NCI-H345 treated with DMSO at 0.1 percent for 48 hours (cell line): ENCODE measurements around the gene MIDN.
A peak's percentile ranks its signal among the peaks of the same experiment; 100 is the strongest.

Source experiments
- DNase-seq: peaks from one replicate; lab custom pipeline; 2025; ENCODE audit not compliant: unreplicated experiment; lab: John Stamatoyannopoulos, UW

The MIDN gene

GRCh38 chr19:1232652-1233072 lies 15.7 kb upstream of the MIDN start:
- no peak for DNase-seq

GRCh38 chr19:1233115-1233667 lies 15.2 kb upstream of the MIDN start:
- DNase-seq = no peak

GRCh38 chr19:1234051-1234954 lies 14.1 kb upstream of the MIDN start:
- DNase-seq = no peak

- DNase-seq = no peak
Observed at GRCh38 chr19:1234955-1235380, 13.4 kb upstream of the MIDN start.

- DNase-seq = no peak
Observed at GRCh38 chr19:1235625-1236538, 12.5 kb upstream of the MIDN start.

- DNase-seq = no peak
Observed at GRCh38 chr19:1236576-1236975, 11.8 kb upstream of the MIDN start.

- DNase-seq = no peak
Observed at GRCh38 chr19:1237027-1237659, 11.2 kb upstream of the MIDN start.

- no peak for DNase-seq
Observed at GRCh38 chr19:1237754-1238368, 10.5 kb upstream of the MIDN start, which contains the start of gene CBARP. Gene CBARP, minus strand, starts transcription at chr19:1238005. Its CDS starts 1,905 bp downstream, at chr19:1236100.

- no peak for DNase-seq
Observed at GRCh38 chr19:1238369-1239303, 9.7 kb upstream of the MIDN start.

- DNase-seq = no peak
Observed at GRCh38 chr19:1239420-1239795, 9.0 kb upstream of the MIDN start.

- DNase-seq = peak; percentile 79
Observed at GRCh38 chr19:1239796-1240737, 8.3 kb upstream of the MIDN start.

- DNase-seq = no peak
Observed at GRCh38 chr19:1240925-1241324, 7.5 kb upstream of the MIDN start.

- DNase-seq = peak; percentile 87
Observed at GRCh38 chr19:1241417-1242095, 6.8 kb upstream of the MIDN start, which contains the start of gene ATP5F1D. Gene ATP5F1D, plus strand, starts transcription at chr19:1241751. Its CDS starts 100 bp downstream, at chr19:1241851.

GRCh38 chr19:1243768-1244692 lies 4.4 kb upstream of the MIDN start:
- peak; percentile 41 for DNase-seq

- DNase-seq = no peak
Observed at GRCh38 chr19:1244693-1245451, 3.5 kb upstream of the MIDN start.
